ENCODE data around the gene CST9L.

Gene CST9L

DNA sequence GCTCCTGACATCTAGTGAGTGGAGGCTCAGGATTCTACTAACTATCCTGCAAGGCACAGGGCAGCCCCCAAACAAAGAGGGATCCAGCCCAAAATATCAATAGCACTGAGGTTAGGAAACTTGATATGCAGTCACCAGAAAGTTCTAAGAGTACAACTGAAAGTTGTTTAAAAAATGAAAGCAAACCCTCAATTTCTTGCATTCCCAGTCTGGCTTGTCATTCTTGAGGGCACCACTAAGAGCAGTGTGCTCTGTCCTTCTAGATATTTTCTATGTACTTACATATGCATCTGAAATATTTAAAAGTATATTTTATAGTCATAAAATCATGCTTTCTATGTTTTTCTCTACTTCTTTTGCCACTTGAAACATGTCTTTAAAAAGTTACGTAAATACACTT, 41.4 kb downstream of the CST9L start:
- no peak for FAIRE-seq
- TF ChIP-seq, protein P1, sequence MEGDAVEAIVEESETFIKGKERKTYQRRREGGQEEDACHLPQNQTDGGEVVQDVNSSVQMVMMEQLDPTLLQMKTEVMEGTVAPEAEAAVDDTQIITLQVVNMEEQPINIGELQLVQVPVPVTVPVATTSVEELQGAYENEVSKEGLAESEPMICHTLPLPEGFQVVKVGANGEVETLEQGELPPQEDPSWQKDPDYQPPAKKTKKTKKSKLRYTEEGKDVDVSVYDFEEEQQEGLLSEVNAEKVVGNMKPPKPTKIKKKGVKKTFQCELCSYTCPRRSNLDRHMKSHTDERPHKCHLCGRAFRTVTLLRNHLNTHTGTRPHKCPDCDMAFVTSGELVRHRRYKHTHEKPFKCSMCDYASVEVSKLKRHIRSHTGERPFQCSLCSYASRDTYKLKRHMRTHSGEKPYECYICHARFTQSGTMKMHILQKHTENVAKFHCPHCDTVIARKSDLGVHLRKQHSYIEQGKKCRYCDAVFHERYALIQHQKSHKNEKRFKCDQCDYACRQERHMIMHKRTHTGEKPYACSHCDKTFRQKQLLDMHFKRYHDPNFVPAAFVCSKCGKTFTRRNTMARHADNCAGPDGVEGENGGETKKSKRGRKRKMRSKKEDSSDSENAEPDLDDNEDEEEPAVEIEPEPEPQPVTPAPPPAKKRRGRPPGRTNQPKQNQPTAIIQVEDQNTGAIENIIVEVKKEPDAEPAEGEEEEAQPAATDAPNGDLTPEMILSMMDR (IDR thresholded peaks at IDR 0.05; ENCODE audit: insufficient read depth, missing control alignments) = no peak
- no peak for DNase-seq (ENCODE audit: insufficient read length, low spot score)

DNA sequence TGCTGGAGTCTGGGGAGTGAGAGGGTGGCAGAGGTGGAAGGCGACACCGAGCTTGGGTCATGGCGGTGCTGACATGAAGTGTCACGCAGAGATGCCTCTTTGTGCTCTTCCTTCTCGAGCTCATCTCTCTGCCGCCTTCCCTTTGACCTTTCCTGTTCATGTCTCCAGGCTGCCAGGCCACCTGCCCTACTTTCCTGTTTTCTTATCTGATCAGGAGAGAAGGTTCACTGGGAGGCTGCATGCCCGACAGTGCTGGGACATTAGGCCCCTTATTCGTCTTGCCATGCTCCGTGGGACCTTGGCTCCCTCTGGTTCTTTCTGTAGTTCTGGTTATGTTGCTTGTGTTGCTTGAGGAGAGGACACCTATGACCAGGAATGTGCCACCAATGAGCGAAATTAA, 44.1 kb downstream of the CST9L start:
- DNase-seq (ENCODE audit: insufficient read length, low spot score) = no peak
- TF ChIP-seq, protein P1 (IDR thresholded peaks at IDR 0.05; ENCODE audit: insufficient read depth, missing control alignments) = no peak
- FAIRE-seq = no peak

DNA sequence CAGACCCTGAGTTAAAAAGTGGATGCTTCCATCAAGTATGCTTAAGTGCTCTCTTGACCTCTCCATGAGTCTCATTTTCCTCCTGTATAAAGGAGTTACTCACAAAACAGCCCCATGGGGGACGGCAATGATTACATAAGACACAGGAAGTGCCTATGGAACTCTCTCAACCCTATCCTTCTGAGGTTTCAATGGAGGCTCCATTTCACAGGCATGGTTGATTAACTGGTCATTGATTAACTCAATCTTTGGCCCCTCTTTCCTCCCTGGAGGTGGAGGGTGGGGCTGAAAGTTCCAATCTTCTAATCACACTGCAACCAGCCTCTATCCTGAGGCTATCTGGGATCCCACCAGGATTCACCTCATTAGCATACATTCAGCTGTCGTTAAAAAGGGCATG, 48.1 kb downstream of the CST9L start:
- DNase-seq (ENCODE audit: insufficient read length, low spot score) (no peak), FAIRE-seq (no peak)
- TF ChIP-seq, protein P1 (IDR thresholded peaks at IDR 0.05; ENCODE audit: insufficient read depth, missing control alignments) = no peak

DNA sequence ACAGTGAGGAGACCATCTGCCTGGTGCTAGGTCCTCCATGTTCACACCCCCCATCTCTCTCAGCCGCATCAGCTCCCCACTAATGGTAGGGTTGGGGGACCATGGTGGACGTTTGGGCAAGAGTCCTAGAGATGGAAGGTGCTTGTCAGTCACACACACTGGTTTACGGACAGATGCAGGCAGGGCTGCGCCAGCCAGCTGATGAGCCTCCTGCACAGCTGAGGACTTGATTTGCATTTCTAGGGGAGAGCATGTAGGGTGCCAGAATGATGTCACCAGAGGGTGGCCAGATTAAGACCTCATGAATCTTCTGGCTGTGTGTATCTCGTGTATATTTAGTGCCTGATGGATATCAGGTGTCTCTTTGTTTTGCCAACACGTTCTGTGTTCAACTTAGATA, 48.7 kb downstream of the CST9L start:
- FAIRE-seq (no peak), DNase-seq (ENCODE audit: insufficient read length, low spot score) (no peak)
- TF ChIP-seq, protein P1 (IDR thresholded peaks at IDR 0.05; ENCODE audit: insufficient read depth, missing control alignments) = no peak

DNA sequence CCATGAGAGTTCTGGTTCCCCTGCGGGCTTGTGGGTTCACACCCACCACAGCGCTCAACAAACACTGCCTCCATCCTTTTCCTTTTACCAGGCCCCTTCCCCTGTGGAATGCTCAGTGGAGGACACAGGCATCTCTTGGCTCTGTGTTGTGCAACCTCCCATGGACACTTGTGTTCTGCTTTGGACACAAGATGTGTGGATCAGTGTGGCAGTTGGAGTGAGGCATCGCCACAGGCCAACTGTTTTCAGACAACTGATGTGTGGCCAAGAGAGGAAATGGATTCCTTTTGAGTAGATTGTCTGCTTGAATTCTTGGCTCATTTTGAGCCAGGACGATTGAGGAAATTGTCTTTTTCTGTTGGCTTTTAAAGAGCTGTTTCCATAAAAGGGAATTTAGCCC, 50.6 kb downstream of the CST9L start:
- no peak for DNase-seq (ENCODE audit: insufficient read length, low spot score)
- FAIRE-seq = no peak
- TF ChIP-seq, protein P1 (IDR thresholded peaks at IDR 0.05; ENCODE audit: insufficient read depth, missing control alignments) = no peak

DNA sequence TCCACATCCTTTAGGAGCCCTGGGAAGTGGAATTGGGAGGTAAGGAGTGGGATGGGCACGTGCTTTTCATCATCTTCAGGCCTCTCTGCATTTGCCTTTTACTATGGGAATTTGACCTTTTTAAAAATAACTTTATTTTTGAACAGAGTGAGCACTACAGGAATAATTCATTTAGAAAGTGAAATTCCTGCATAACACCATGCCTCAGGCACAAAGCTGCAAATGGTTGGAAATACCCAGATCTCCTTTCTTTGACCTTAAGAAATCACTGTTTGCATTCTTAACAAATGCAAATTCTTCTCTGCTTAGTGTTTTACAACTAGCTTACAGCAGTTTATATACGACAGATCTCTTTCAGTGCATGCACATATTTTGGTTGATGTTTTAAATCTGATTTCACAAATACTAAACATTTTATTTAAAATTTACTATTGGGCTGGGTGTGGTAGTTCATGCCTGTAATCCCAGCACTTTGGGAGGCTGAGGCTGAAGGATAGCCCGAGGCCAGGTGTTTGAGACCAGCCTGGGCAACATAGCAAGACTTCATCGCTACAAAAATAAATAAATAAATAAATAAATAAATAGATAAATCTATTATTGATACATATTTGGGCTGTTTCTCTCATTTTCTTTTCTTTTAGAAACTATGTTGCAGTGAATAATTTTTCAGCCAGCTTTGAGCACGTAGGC, 52.9 kb downstream of the CST9L start:
- no peak for DNase-seq (ENCODE audit: insufficient read length, low spot score)
- FAIRE-seq = no peak
- TF ChIP-seq, protein P1 (IDR thresholded peaks at IDR 0.05; ENCODE audit: insufficient read depth, missing control alignments) = no peak

DNA sequence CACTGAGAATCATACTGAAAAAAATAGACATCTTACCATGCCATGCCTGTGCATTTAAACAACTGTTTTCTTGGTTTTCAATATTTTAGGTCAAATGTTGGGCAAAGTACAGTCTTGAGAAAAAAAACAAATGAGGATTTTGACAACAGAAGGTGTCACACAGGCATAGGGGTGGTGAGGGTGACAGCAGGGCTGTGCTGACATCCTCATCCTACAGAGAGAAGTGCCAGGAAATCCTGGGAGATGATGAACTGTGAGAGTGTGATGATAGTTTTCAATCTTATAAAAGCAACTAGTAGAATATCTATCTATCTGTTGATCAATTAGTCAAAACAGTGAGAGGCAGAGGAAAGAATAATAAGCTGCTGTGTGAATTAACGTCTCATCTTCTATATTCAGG, 53.4 kb downstream of the CST9L start:
- no peak for FAIRE-seq
- TF ChIP-seq, protein P1 (IDR thresholded peaks at IDR 0.05; ENCODE audit: insufficient read depth, missing control alignments) = no peak
- DNase-seq (ENCODE audit: insufficient read length, low spot score) = no peak

Measured in D721Med (cell line).